ENCODE results near the gene ARHGAP4. TPM values are rescaled to one million over a fixed set of nuclear protein-coding genes. Genes with fewer than 3 reads are reported as not detected.

The ARHGAP4 gene
- total and polyA plus RNA-seq, 2 donors from 2014 or later = 38.3 to 73.0 TPM

DNA sequence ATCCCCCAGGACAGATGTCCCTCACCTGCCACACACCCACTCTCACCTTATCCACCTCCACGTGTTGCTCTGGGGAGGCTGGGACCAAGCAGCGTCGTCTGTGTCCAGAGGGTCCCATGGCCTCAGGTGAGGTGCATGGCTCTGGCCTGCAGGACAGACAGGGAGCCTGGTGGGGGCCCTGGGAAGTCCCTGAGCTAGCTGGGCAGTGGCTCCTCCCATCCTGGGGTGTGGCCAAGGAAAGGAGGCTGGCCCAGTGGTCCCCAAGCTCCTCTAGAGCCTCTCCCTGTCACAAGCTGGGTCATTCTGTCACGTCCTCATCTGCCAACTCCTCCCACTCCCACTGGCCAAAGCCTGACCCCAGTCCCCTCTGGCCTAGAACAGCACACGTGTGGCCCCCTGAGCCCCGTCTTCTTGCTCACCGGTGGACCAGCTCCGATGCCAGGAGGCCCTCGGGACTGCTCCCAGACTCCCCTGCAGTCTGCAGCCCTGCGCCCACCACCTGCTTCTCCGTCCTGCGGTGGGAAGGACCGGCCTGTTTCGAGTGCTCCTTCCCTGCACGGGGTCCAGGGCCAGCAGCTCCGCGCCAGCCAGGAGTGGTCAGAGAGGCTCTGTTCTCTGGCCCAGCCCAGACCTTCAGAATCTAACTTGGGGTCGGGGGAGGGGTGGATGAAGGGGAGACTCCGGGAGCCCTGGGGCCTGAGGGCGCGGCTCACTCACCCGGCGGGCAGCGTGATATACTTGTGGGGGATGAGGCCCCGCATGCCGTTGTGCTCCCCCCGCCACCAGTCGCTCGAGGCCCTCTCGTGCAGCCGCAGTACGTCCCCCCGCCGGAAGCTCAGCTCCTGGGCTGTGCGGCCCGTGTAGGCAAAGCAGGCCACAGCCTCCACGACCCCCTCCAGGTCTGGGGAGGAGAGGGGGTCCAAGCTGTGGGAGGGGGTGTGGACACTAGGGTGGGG lies 16.8 kb downstream of the ARHGAP4 start:
- no peak overlapping the region for H3K4me3 ChIP-seq (ENCODE audit: low read length in 3 of 3)
- DNase-seq = peak in 1 of 5 donors; percentile 56
- H3K4me1 ChIP-seq (ENCODE audit: control insufficient read depth in 2 of 3, insufficient read depth in 2 of 3, low read depth in 1 of 3, low read length in 3 of 3) = no peaks in the 10 kb centered on the region
- no peaks in the 10 kb centered on the region for H3K27me3 ChIP-seq (ENCODE audit: control insufficient read depth, insufficient read depth, low read length)
- FAIRE-seq = no peak
- no peak overlapping the region for H3K9ac ChIP-seq (ENCODE audit: low read length in 3 of 3)
- no peak overlapping the region for H3K27ac ChIP-seq (ENCODE audit: low read depth in 2 of 2, low read length in 2 of 2)
- H3K9me3 ChIP-seq (ENCODE audit: control insufficient read depth in 2 of 3, insufficient read depth in 1 of 3, low read length in 3 of 3) = no peaks in the 10 kb centered on the region
- intact Hi-C loops (cut with DNase I) = no loop called here
- TF ChIP-seq, protein P1, sequence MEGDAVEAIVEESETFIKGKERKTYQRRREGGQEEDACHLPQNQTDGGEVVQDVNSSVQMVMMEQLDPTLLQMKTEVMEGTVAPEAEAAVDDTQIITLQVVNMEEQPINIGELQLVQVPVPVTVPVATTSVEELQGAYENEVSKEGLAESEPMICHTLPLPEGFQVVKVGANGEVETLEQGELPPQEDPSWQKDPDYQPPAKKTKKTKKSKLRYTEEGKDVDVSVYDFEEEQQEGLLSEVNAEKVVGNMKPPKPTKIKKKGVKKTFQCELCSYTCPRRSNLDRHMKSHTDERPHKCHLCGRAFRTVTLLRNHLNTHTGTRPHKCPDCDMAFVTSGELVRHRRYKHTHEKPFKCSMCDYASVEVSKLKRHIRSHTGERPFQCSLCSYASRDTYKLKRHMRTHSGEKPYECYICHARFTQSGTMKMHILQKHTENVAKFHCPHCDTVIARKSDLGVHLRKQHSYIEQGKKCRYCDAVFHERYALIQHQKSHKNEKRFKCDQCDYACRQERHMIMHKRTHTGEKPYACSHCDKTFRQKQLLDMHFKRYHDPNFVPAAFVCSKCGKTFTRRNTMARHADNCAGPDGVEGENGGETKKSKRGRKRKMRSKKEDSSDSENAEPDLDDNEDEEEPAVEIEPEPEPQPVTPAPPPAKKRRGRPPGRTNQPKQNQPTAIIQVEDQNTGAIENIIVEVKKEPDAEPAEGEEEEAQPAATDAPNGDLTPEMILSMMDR (IDR thresholded peaks at IDR 0.05; ENCODE audit: borderline replicate concordance, extremely low read depth, insufficient read depth) = no peak
- no peaks in the 10 kb centered on the region for H3K36me3 ChIP-seq (ENCODE audit: control insufficient read depth in 2 of 3, insufficient read depth in 3 of 3, low read length in 3 of 3)

DNA sequence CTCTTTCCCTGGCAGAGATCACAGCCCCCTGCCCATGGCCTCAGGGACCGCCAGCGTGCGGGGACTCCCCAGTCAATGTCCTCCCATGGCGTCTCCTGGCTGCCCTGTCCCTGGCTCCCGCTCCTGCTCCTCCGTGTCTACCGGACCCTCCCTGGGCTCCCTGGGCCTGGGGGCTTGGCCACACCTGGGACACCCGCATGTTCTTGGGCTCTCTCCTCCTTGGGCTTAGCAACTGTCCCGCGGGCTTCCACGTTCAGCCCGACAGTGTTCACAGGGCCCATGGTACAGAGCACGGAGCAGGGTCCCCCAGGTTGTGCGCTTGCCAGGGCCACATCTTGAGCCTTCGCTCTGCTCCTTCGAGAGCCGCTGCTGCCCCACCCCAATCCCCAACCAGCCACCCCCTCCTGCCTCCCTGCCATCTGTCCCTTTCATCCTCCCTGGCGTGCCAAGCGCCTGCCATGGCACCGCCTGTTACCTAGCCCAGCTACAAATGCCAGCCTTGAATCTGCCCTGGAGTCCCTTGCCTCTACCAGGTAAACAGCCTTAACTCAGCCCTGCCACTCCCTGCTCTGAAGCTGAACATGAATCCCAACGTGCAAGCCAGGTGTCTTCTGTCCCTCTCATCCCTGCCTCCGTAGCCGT lies 17.7 kb downstream of the ARHGAP4 start:
- Histone ChIP-seq H3K9ac (ENCODE audit: low read length in 3 of 3) (no peak overlapping the region), H3K27ac (ENCODE audit: low read depth in 2 of 2, low read length in 2 of 2) (no peak overlapping the region), H3K4me1 (ENCODE audit: control insufficient read depth in 2 of 3, insufficient read depth in 2 of 3, low read depth in 1 of 3, low read length in 3 of 3) (peaks cover 0 to under 1% (median 0%) of the 10 kb centered on the region in 3 donors), H3K36me3 (ENCODE audit: control insufficient read depth in 2 of 3, insufficient read depth in 3 of 3, low read length in 3 of 3) (no peaks in the 10 kb centered on the region), H3K4me3 (ENCODE audit: low read length in 3 of 3) (no peak overlapping the region), H3K9me3 (ENCODE audit: control insufficient read depth in 2 of 3, insufficient read depth in 1 of 3, low read length in 3 of 3) (no peaks in the 10 kb centered on the region), H3K27me3 (ENCODE audit: control insufficient read depth, insufficient read depth, low read length) (no peaks in the 10 kb centered on the region)
- intact Hi-C loops (cut with DNase I) = no loop called here
- FAIRE-seq = no peak
- DNase-seq = no peak
- TF ChIP-seq, protein P1 (IDR thresholded peaks at IDR 0.05; ENCODE audit: borderline replicate concordance, extremely low read depth, insufficient read depth) = no peak

DNA sequence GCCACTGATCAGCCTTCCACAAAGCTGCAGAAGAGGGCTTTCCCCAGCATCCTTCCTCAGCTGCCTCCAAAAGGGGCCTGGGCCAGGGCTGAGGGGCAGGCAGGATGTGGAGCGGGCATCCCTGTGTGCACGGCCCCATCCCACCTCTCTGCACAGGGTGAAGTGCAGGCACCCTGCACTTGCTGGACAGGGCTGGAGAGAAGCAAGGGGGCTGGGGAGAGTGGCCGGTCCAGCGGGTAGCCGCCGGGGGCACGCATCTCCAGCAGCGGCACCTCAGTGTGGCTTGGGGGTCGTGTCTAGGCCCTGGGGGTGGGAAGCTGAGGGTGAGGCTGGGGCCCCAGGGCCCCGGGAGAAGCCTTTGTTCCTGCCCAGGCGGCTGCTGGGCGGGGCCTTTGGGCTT lies 18.6 kb downstream of the ARHGAP4 start:
- H3K9ac ChIP-seq (ENCODE audit: low read length in 3 of 3) = no peak overlapping the region
- H3K4me1 ChIP-seq (ENCODE audit: control insufficient read depth in 2 of 3, insufficient read depth in 2 of 3, low read depth in 1 of 3, low read length in 3 of 3) = peaks cover 0 to 4% (median 0%) of the 10 kb centered on the region in 3 donors
- H3K36me3 ChIP-seq (ENCODE audit: control insufficient read depth in 2 of 3, insufficient read depth in 3 of 3, low read length in 3 of 3) = no peaks in the 10 kb centered on the region
- no peak overlapping the region for H3K4me3 ChIP-seq (ENCODE audit: low read length in 3 of 3)
- DNase-seq (peak in 1 of 5 donors; percentile 80), FAIRE-seq (no peak)
- H3K27me3 ChIP-seq (ENCODE audit: control insufficient read depth, insufficient read depth, low read length) = no peaks in the 10 kb centered on the region
- H3K9me3 ChIP-seq (ENCODE audit: control insufficient read depth in 2 of 3, insufficient read depth in 1 of 3, low read length in 3 of 3) = no peaks in the 10 kb centered on the region
- no peak overlapping the region for H3K27ac ChIP-seq (ENCODE audit: low read depth in 2 of 2, low read length in 2 of 2)
- intact Hi-C loops (cut with DNase I) = no loop called here
- TF ChIP-seq, protein P1 (IDR thresholded peaks at IDR 0.05; ENCODE audit: borderline replicate concordance, extremely low read depth, insufficient read depth) = no peak

Data from kidney (tissue), 14 donors.